Subcutaneous abdominal adipose tissue (tissue), 5 donors: ENCODE measurements around the gene RXRA.

Experiments used
- H3K27ac ChIP-seq: one replicate; pipeline ENCODE4 v1.7.0; 2013; ENCODE audit warnings: low read depth, mild to moderate bottlenecking, inconsistent platforms, low read length, moderate library complexity
- H3K27me3 ChIP-seq, 5 donors: one replicate each; pipeline ENCODE4 v1.7.0; 2013; ENCODE audit warnings: low read length in 5 of 5, inconsistent platforms in 1 of 5; ENCODE audit not compliant: control insufficient read depth in 5 of 5, insufficient read depth in 4 of 5
- H3K36me3 ChIP-seq, 5 donors: one replicate each; pipeline ENCODE4 v1.7.0; 2013; ENCODE audit warnings: low read length in 5 of 5; ENCODE audit not compliant: control insufficient read depth in 5 of 5, insufficient read depth in 5 of 5
- H3K4me1 ChIP-seq, 5 donors: one replicate each; pipeline ENCODE4 v1.7.0; 2013; ENCODE audit warnings: low read length in 5 of 5, mild to moderate bottlenecking in 3 of 5, moderate library complexity in 1 of 5; ENCODE audit not compliant: control insufficient read depth in 5 of 5, insufficient read depth in 5 of 5
- H3K4me3 ChIP-seq, 5 donors: one replicate each; pipeline ENCODE4 v1.7.0; 2013; ENCODE audit warnings: low read length in 5 of 5, low read depth in 1 of 5
- H3K9ac ChIP-seq, 5 donors: one replicate each; pipeline ENCODE4 v1.7.0; 2013; ENCODE audit warnings: low read length in 5 of 5, mild to moderate bottlenecking in 4 of 5, moderate library complexity in 3 of 5
- H3K9me3 ChIP-seq, 5 donors: one replicate each; pipeline ENCODE4 v1.7.0; 2013; ENCODE audit warnings: low read length in 5 of 5; ENCODE audit not compliant: control insufficient read depth in 5 of 5
- donor health status: healthy.
- donor health status: healthy.
- donor health status: healthy.
- donor health status: healthy.
- donor health status: healthy.

The RXRA gene

DNA sequence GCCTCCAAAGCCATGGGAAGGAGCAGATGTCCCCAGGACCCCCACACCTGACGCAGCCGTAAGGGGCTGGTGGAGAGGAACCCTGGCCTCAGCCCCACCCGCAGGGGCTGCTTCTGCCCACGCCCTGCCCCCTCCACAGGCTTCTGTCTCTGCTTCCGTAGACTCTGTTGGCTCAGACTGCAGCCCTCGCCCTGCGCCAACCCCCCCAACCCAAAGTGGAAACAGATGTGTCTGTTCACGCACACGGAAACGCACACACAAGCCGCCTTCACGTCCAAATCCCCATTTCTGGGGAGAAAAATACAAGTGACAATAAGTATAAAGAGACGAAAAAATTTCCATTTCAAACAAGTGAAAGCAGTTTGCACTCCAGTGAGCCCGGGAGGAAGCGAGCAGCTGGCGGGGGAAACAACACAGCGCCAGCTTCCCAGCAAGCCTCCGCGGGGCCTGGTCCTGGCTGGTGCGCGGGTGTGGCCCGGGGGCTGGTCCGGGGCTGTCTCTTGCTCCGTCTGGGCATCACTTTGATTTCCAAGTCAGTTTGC is 32.6 kb upstream of the RXRA start:
- peak overlapping the region; percentile 52 to 65 (median 57) for H3K4me3 ChIP-seq
- H3K36me3 ChIP-seq = no peaks in the 10 kb centered on the region
- H3K4me1 ChIP-seq = peaks cover 5 to 20% (median 15%) of the 10 kb centered on the region in 5 donors
- peak overlapping the region in 2 of 5 donors; percentile 21 to 53 for H3K9ac ChIP-seq
- H3K27ac ChIP-seq = no peak overlapping the region
- peaks cover 0 to 4% (median 0%) of the 10 kb centered on the region in 5 donors for H3K27me3 ChIP-seq
- no peaks in the 10 kb centered on the region for H3K9me3 ChIP-seq

DNA sequence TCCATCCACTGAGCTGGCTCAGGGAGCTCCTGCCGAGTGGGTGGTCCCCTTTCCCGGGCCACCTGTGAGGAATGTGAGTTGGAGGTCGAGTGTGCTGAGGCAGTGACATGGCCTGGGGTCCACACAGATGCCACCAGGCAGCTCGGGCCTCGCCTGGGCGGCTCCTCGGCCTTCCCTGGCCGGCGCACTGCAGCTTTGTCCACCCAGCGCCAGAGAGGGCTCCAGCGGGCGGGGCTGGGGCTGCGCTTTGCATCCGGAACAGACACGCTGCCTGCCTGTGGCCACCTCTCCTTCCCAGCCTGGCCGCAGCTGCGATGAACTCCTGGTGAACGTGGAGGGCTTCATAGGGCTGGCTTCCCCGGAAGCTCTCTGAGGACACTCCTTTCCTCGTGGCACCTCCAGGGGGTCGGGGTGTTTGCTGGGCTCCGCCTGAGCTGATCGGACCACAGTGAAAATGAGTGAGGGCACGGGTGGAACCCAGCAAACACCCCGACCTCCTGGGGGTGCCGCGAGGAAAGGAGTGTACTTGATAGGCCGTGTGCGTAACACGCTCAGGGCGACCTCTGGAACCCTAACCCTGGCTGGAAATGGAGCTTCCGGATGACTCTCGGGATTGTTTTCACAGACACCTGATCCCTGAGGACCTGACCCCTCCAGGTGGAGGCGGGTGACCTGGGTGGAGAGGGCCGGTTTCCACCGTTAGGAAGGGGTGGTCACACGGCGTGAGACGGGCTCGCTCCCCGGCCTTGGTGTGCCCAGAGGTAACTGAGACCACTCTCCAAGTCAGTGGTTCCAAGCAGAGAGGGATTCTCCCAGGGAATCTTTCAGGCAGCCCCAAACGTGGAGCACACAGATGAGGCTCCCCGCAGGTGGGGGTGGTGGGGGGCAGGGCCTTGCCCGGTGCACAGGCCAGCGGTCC is 31.8 kb upstream of the RXRA start:
- H3K9ac ChIP-seq = peak overlapping the region in 2 of 5 donors; percentile 21 to 53
- peak overlapping the region in 4 of 5 donors; percentile 52 to 65 (median 56) for H3K4me3 ChIP-seq
- H3K27ac ChIP-seq = no peak overlapping the region
- H3K27me3 ChIP-seq = peaks cover 0 to 4% (median 0%) of the 10 kb centered on the region in 5 donors
- H3K36me3 ChIP-seq = no peaks in the 10 kb centered on the region
- peaks cover 5 to 20% (median 15%) of the 10 kb centered on the region in 5 donors for H3K4me1 ChIP-seq
- no peaks in the 10 kb centered on the region for H3K9me3 ChIP-seq

DNA sequence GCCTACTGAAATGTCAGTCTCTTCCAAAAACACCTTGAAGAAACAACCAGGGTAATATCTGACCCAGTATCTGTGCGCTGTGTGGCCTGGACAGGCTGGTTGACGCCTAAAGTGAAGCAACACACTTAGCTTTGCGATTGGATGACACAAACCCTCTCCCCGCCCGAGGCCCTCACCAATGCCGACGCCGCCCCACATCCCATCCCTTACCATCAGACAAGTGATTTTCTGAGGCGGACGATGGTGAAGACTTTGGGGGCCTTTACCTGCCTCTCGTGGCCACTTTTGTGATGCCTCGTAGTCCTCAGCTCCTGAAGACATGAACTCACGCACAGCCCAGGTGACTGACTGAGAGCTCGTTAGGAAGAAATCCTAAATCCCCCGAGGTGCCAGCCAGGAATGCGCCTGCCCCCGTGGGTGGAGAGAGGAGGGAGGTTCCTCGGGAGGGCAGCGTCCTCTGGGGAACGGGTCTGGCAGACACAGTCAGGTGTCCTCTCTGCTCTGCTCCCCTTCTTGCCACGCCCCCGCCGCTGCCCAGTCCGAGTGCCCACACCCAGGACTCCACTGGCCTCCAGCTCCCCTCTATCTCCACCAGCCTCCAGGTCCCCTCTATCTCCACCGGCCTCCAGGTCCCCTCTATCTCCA is 31.0 kb upstream of the RXRA start:
- no peaks in the 10 kb centered on the region for H3K36me3 ChIP-seq
- H3K27me3 ChIP-seq = peaks cover 0 to 4% (median 0%) of the 10 kb centered on the region in 5 donors
- H3K9me3 ChIP-seq = no peaks in the 10 kb centered on the region
- H3K9ac ChIP-seq = no peak overlapping the region
- H3K4me3 ChIP-seq = no peak overlapping the region
- H3K27ac ChIP-seq = no peak overlapping the region
- H3K4me1 ChIP-seq = peaks cover 5 to 20% (median 15%) of the 10 kb centered on the region in 5 donors

DNA sequence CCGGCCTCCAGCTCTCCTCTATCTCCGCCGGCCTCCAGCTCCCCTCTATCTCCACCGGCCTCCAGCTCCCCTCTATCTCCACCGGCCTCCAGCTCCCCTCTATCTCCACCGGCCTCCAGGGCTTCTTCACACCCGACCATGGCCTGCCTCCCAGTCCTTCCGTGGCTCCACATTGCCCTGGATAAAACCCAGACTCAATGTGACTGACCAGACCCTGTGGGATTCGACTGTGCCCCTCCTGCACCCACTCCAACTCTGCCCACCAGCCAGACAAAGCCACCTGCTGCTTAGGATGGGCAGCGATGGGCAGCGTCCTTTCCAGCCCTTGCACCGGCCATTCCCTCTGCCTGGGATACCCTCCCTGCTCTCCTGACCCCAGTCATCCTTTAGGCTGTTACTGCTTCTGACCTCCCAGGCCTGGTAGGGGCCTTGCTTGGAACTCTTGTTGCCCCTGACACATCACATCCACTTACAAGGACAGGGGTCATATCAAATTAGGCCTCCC is 30.5 kb upstream of the RXRA start:
- no peak overlapping the region for H3K9ac ChIP-seq
- no peaks in the 10 kb centered on the region for H3K36me3 ChIP-seq
- H3K27me3 ChIP-seq = peaks cover 0 to 3% (median 0%) of the 10 kb centered on the region in 5 donors
- peaks cover 5 to 20% (median 15%) of the 10 kb centered on the region in 5 donors for H3K4me1 ChIP-seq
- H3K27ac ChIP-seq = no peak overlapping the region
- H3K4me3 ChIP-seq = no peak overlapping the region
- no peaks in the 10 kb centered on the region for H3K9me3 ChIP-seq

DNA sequence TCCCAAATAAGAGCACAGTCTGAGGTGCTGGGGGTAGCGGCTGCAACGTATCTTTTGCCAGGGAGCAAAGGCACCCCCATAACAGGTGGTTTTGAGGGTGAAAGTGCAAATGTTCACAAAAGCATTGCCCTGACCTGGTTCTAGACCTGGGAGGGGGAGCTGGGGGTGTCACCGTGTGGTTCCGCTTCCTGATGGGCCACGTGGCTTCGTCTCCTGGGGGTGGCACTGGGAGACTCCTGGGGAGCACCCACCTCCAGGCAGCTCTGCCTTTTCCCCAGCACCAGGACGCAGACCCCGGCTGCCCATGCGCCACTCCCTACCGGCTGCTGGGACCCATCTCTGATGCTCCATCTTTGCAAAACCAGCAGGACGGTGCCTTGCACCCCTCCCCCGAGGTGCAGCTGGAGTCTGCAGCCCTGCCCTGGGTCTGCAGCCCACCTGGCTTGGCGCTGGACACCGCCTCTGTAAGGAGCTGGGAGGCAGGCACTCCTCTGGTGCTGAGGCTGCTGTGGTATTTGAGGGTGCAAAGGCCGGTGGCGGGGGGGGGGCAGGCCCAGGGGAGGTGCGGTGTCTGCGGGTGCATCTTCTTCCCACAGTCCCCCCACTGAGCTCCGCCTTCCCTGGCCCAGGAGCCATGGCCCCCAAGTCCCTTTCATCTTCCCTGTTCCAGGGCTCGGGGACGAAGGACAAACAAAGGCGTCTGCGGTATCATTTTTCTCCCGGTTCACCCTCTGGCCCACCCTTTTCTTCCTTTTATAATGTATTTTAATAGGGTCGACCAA is 29.8 kb upstream of the RXRA start:
- Histone ChIP-seq H3K9me3 (no peaks in the 10 kb centered on the region), H3K27me3 (no peaks in the 10 kb centered on the region), H3K4me3 (no peak overlapping the region), H3K9ac (no peak overlapping the region), H3K27ac (no peak overlapping the region), H3K36me3 (no peaks in the 10 kb centered on the region), H3K4me1 (peaks cover 5 to 23% (median 17%) of the 10 kb centered on the region in 5 donors)

DNA sequence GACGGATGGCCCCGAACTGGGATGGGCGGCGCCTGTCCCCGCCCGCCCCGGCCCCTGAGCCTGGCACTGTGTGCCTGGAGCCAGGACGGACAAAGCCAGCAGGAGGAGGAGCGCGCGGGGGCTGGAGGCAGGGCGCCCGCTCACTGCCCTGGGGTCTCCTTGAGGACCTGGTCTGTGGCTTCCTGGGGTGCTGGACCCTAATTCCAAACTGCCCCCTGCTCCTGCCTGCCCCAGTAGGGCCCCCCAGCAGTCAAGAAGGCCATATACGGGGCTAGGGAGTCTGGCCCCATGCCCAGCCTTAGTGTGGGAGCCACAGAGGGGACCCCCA is 29.2 kb upstream of the RXRA start:
- Histone ChIP-seq H3K4me1 (peaks cover 5 to 24% (median 17%) of the 10 kb centered on the region in 5 donors), H3K27me3 (no peaks in the 10 kb centered on the region), H3K27ac (no peak overlapping the region), H3K36me3 (no peaks in the 10 kb centered on the region), H3K9ac (no peak overlapping the region), H3K4me3 (no peak overlapping the region), H3K9me3 (no peaks in the 10 kb centered on the region)

DNA sequence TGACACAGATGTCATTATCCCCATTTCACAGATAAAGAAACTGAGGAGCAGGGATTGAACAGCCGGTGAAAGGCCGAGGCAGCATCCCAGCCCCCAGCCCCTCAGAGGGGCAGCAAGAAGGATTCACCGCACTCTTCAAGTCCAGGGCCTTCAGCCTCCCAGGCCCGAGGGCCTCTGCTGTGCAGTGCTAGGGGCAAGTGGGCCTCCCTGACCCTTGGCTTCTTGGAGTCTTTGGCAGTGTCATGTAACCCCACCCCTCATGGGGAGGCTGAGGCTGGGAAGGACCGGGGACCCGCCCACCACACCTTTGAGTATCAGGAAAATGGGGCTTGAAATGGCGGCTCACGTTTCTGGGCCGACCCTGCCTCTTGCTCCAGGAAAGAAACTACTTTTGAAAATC is 28.7 kb upstream of the RXRA start:
- Histone ChIP-seq H3K36me3 (no peaks in the 10 kb centered on the region), H3K9ac (no peak overlapping the region), H3K27me3 (no peaks in the 10 kb centered on the region), H3K9me3 (no peaks in the 10 kb centered on the region), H3K4me3 (no peak overlapping the region), H3K4me1 (peaks cover 5 to 24% (median 17%) of the 10 kb centered on the region in 5 donors), H3K27ac (no peak overlapping the region)

DNA sequence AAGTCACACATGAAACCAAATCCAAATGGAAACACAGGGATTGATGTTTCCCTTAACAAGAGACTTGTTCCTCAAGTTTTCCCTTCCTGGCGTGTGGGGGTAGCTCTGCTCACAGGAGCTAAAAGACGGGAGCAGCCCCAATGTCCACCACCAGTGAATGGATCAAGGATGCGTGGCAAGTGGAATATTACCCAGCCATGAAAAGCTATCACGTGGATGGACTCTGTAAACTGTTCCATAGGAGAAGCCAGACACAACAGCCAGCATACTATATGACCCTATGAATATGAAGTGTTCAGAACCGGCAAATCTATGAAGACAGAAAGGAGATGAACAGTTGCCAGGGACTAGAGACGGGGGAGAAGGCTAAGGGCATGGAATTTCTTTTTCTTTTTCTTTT is 28.3 kb upstream of the RXRA start:
- Histone ChIP-seq H3K27me3 (no peaks in the 10 kb centered on the region), H3K4me1 (peaks cover 5 to 20% (median 15%) of the 10 kb centered on the region in 5 donors), H3K36me3 (no peaks in the 10 kb centered on the region), H3K9me3 (no peaks in the 10 kb centered on the region), H3K4me3 (no peak overlapping the region), H3K27ac (no peak overlapping the region), H3K9ac (no peak overlapping the region)

DNA sequence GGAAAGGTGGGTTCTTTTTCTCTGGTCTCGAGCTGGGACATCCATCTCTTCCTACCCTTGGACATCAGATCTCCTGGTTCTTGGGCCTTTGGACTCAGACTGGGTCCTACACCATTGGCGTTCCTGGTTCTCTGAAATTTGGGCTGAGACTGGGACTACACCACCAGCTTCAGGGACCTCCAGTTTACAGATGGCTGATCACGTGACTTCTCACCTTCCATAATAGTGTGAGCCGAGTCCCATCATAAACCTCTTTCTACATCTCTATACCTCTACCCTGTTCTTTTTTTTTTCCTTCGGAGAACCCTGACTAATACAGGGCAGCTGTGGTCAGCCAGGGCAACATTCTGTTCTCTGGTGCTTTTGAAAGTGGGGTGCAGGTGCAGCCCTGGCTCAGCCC is 27.2 kb upstream of the RXRA start:
- Histone ChIP-seq H3K4me1 (peaks cover under 1 to 10% (median 4%) of the 10 kb centered on the region in 5 donors), H3K9me3 (no peaks in the 10 kb centered on the region), H3K27ac (no peak overlapping the region), H3K9ac (no peak overlapping the region), H3K27me3 (no peaks in the 10 kb centered on the region), H3K4me3 (no peak overlapping the region), H3K36me3 (no peaks in the 10 kb centered on the region)
